Endothelial cell of umbilical vein (primary cell): ENCODE data around the gene PTPRD. TPM values are rescaled to one million over a fixed set of nuclear protein-coding genes. Genes with fewer than 3 reads are reported as not detected.

Source experiments
- BruUV-seq: library from RNA; stranded (reverse); fragments of 400-500 nt; replicated peaks from 2 replicates; lab custom pipeline; 2021; lab: Mats Ljungman, UMichigan
- CTCF ChIA-PET: fragments of 300-600, 350-600 bp; sonication (Branson Sonifier 250); formaldehyde crosslinking; loops from one replicate; lab custom pipeline; 2021; ENCODE audit warnings: antibody characterized with exemption, inconsistent platforms; lab: Charles Lee
- POLR2A ChIA-PET: fragments of 300-600, 350-600 bp; sonication (Branson Sonifier 250); formaldehyde crosslinking; loops from one replicate; lab custom pipeline; 2021; ENCODE audit warnings: antibody characterized with exemption, inconsistent platforms; lab: Charles Lee
- DNase-seq: peaks from one replicate; pipeline ENCODE4 v3.0.0-alpha.2; 2011; ENCODE audit warnings: low read depth, low spot score
- FAIRE-seq: peaks from 2 replicates; lab custom pipeline; 2011; peaks lifted over from hg19 to GRCh38; lab: Jason Lieb, UNC
- H2AFZ ChIP-seq: 2 replicates; pipeline ENCODE4 v1.6.0; 2012; ENCODE audit warnings: low read depth, low read length, control low read depth, inconsistent platforms
- H3K27ac ChIP-seq: 2 replicates; pipeline ENCODE4 v1.5.1; 2011; ENCODE audit warnings: low read depth, mild to moderate bottlenecking, control low read depth, low read length, moderate library complexity; ENCODE audit not compliant: insufficient read depth
- H3K27me3 ChIP-seq, 2 experiments: 2 replicates each; pipeline versions ENCODE4 v1.6.0 to v1.6.1; 2011; ENCODE audit warnings: low read length in 2 of 2, mixed read lengths in 1 of 2; ENCODE audit not compliant: control insufficient read depth in 2 of 2, insufficient read depth in 2 of 2
- H3K36me3 ChIP-seq, 2 experiments: 2 replicates in 1 of 2; 3 replicates in 1 of 2; pipeline ENCODE4 v1.5.1; 2011; ENCODE audit warnings: low read length in 2 of 2, mild to moderate bottlenecking in 1 of 2, moderate library complexity in 1 of 2; ENCODE audit not compliant: control insufficient read depth in 2 of 2, insufficient read depth in 2 of 2; ENCODE audit errors: extremely low read depth in 1 of 2
- H3K4me1 ChIP-seq: 3 replicates; pipeline ENCODE4 v1.5.1; 2011; ENCODE audit warnings: mild to moderate bottlenecking, low read length; ENCODE audit not compliant: control insufficient read depth, insufficient read depth; ENCODE audit errors: extremely low read depth
- H3K4me2 ChIP-seq: 2 replicates; pipeline ENCODE4 v1.6.1; 2011; ENCODE audit warnings: low read length, control low read depth, mixed read lengths; ENCODE audit not compliant: insufficient read depth
- H3K4me3 ChIP-seq, 3 experiments: fragments of 200-600 bp in 1 of 3; sonication (generic), shearing (Covaris generic) in 1 of 3; replicated peaks in 1 of 3; 2 replicates each; pipeline ENCODE4 v1.5.1; 2011 to 2016; ENCODE audit warnings: control low read depth in 3 of 3, low read length in 3 of 3, mild to moderate bottlenecking in 2 of 3, inconsistent platforms in 1 of 3, low read depth in 1 of 3, moderate library complexity in 1 of 3; ENCODE audit not compliant: insufficient read depth in 1 of 3
- H3K79me2 ChIP-seq: 2 replicates; pipeline ENCODE4 v1.6.0; 2012; ENCODE audit warnings: low read length, inconsistent platforms; ENCODE audit not compliant: control insufficient read depth, insufficient read depth
- H3K9ac ChIP-seq: replicated peaks from 2 replicates; pipeline ENCODE3; 2011; ENCODE audit warnings: low read length, control low read depth; ENCODE audit not compliant: insufficient read depth; ENCODE audit errors: extremely low read depth
- H3K9me1 ChIP-seq: replicated peaks from 3 replicates; pipeline ENCODE4 v1.6.0; 2011; ENCODE audit warnings: mild to moderate bottlenecking, low read length; ENCODE audit not compliant: control insufficient read depth, insufficient read depth; ENCODE audit errors: extremely low read depth
- H3K9me3 ChIP-seq: replicated peaks from 2 replicates; pipeline ENCODE4 v1.5.1; 2012; ENCODE audit warnings: low read length, inconsistent platforms; ENCODE audit not compliant: control insufficient read depth, insufficient read depth
- H4K20me1 ChIP-seq: replicated peaks from 2 replicates; pipeline ENCODE3; 2011; ENCODE audit warnings: mild to moderate bottlenecking, low read length; ENCODE audit not compliant: control insufficient read depth, insufficient read depth; ENCODE audit errors: extremely low read depth
- CTCF ChIP-seq, 2 donors: IDR thresholded peaks; 1 replicate in 1 of 2; 2 replicates in 1 of 2; pipeline ENCODE4 v1.5.1; 2011; ENCODE audit warnings: low read length in 2 of 2, mild to moderate bottlenecking in 2 of 2, moderate library complexity in 2 of 2, control low read depth in 1 of 2, inconsistent platforms in 1 of 2, low read depth in 1 of 2; ENCODE audit not compliant: insufficient read depth in 1 of 2; ENCODE audit errors: extremely low read depth in 1 of 2
- EZH2 ChIP-seq: IDR thresholded peaks from 2 replicates; pipeline ENCODE4 v1.6.1; 2012; ENCODE audit warnings: borderline replicate concordance, low read depth, mild to moderate bottlenecking, moderate library complexity, low read length, inconsistent platforms; ENCODE audit not compliant: severe bottlenecking
- FOS ChIP-seq: IDR thresholded peaks from 2 replicates; pipeline ENCODE4 v1.6.1; 2011; ENCODE audit warnings: mild to moderate bottlenecking, low read length, moderate library complexity, borderline replicate concordance; ENCODE audit not compliant: insufficient read depth
- GATA2 ChIP-seq: IDR thresholded peaks from 2 replicates; pipeline ENCODE4 v1.7.0; 2011; ENCODE audit warnings: low read depth, mild to moderate bottlenecking, moderate library complexity, mixed read lengths, low read length; ENCODE audit not compliant: insufficient read length, insufficient read depth
- JUN ChIP-seq: IDR thresholded peaks from 2 replicates; pipeline ENCODE4 v1.6.1; 2011; ENCODE audit warnings: borderline replicate concordance, low read depth; ENCODE audit not compliant: insufficient read length, insufficient read depth
- MAX ChIP-seq: IDR thresholded peaks from 2 replicates; pipeline ENCODE4 v1.6.1; 2011; ENCODE audit not compliant: insufficient read depth, insufficient read length
- MYC ChIP-seq: IDR thresholded peaks from one replicate; pipeline ENCODE4 v1.6.1; 2011; ENCODE audit warnings: mild to moderate bottlenecking, low read depth, low read length
- POLR2A ChIP-seq: IDR thresholded peaks from 2 replicates; pipeline ENCODE4 v1.6.1; 2012; ENCODE audit warnings: low read depth, mild to moderate bottlenecking, control low read depth, low read length
- POLR2AphosphoS5 ChIP-seq: IDR thresholded peaks from 2 replicates; pipeline ENCODE4 v1.6.1; 2012; ENCODE audit warnings: low read depth, mild to moderate bottlenecking, control low read depth, low read length, moderate library complexity; ENCODE audit not compliant: insufficient read depth
- dilution Hi-C: fragments of 300-500 bp; cut with MboI; formaldehyde crosslinking; loops from one replicate; pipeline ENCODE4 v1.15.0; 2019; ENCODE audit warnings: low sequenced_read_pairs; ENCODE audit not compliant: extremely low pct_ligation_motif_present
- intact Hi-C: fragments of 100-400 bp; cut with micrococcal nuclease; formaldehyde crosslinking; loops from one replicate; pipeline ENCODE4 v1.10.0; 2022
- polyA plus RNA-seq, 4 experiments: library from polyadenylated mRNA; depleted of rRNA in 3 of 4; stranded (reverse) in 3 of 4; unstranded in 1 of 4; fragments of >200 nt; gene quantifications; 2 replicates each; pipeline versions ENCODE4 v1.2.1 to v1.2.3, GENCODE V29; 2011 to 2012; ENCODE audit warnings: missing spikeins in 1 of 4
- total RNA-seq: library from RNA; stranded (reverse); gene quantifications from 2 replicates; pipeline ENCODE4 v1.2.3, GENCODE V29; 2021

Gene PTPRD
- total and polyA plus RNA-seq, 2 donors (not counting 3 experiments of a cell fraction or from before 2014, with no cell fraction given) = 5.5 to 5.7 TPM

- POLR2A ChIA-PET = no interaction called here
Measured at GRCh38 chr9:9041756-9042155, 1571.0 kb downstream of the PTPRD start.

GRCh38 chr9:9033022-9033421, 1579.8 kb downstream of the PTPRD start:
- intact Hi-C loops = no loop called here
- no TSS peak for BruUV-seq
- Histone ChIP-seq H3K27me3 (no peaks in the 10 kb centered on the region), H3K9ac (no peak overlapping the region), H3K9me3 (no peaks in the 10 kb centered on the region), H3K4me2 (no peak overlapping the region), H4K20me1 (no peaks in the 10 kb centered on the region), H3K4me3 (no peak overlapping the region), H3K9me1 (no peaks in the 10 kb centered on the region), H3K27ac (no peak overlapping the region), H3K36me3 (no peaks in the 10 kb centered on the region), H3K79me2 (no peaks in the 10 kb centered on the region), H2AFZ (no peak overlapping the region), H3K4me1 (no peaks in the 10 kb centered on the region)
- FAIRE-seq (no peak), DNase-seq (no peak)
- ChIA-PET POLR2A (interaction anchor here (0.6 kb wide), 1 partner anchor 1287 kb away, joined by 3 read pairs; no protein-coding TSS in a partner anchor), CTCF (interaction anchor here (0.5 kb wide), 1 partner anchor 306 kb away, joined by 3 read pairs; no protein-coding TSS in a partner anchor)
- dilution Hi-C loops = no loop called here
- no peak for TF ChIP-seq CTCF (IDR thresholded peaks at IDR 0.05; ENCODE audit: extremely low read depth in 1 of 2, insufficient read depth in 1 of 2, low read depth in 1 of 2, low read length in 2 of 2)
- no peak for TF ChIP-seq FOS
- no peak for TF ChIP-seq JUN
- TF ChIP-seq MAX = no peak
- no peak for TF ChIP-seq GATA2

More at GRCh38 chr9:9041756-9042155, 1571.0 kb downstream of the PTPRD start:
- DNase-seq = no peak
- no peaks in the 10 kb centered on the region for H3K9me1 ChIP-seq
- no peaks in the 10 kb centered on the region for H3K79me2 ChIP-seq
- H3K9ac ChIP-seq = no peak overlapping the region
- no peak overlapping the region for H3K4me3 ChIP-seq
- no peaks in the 10 kb centered on the region for H3K36me3 ChIP-seq
- no peak overlapping the region for H3K27ac ChIP-seq
- intact Hi-C loops = no loop called here
- H3K9me3 ChIP-seq = no peaks in the 10 kb centered on the region
- TF ChIP-seq GATA2 = no peak
- TF ChIP-seq MAX = no peak
- no peak for TF ChIP-seq FOS
- no peak for TF ChIP-seq EZH2
- no peak for TF ChIP-seq MYC
- TF ChIP-seq POLR2A = no peak
- TF ChIP-seq JUN = no peak
- TF ChIP-seq POLR2AphosphoS5 = no peak
- H3K27me3 ChIP-seq = no peaks in the 10 kb centered on the region
- CTCF ChIA-PET = no interaction called here
- no peak for FAIRE-seq
- H4K20me1 ChIP-seq = no peaks in the 10 kb centered on the region
- H2AFZ ChIP-seq = no peak overlapping the region
- dilution Hi-C loops = no loop called here
- no TSS peak for BruUV-seq
- H3K4me1 ChIP-seq = no peaks in the 10 kb centered on the region
- no peak overlapping the region for H3K4me2 ChIP-seq
